Mesendoderm (in vitro differentiated cells): ENCODE results near the gene TTBK2.

Experiments used
- DNase-seq: peaks from one replicate; pipeline ENCODE4 v3.0.0; 2013
- H2AK5ac ChIP-seq: 2 replicates; pipeline ENCODE4 v1.6.1; 2013; ENCODE audit warnings: low read length, inconsistent platforms
- H2BK120ac ChIP-seq: 2 replicates; pipeline ENCODE4 v1.6.1; 2013; ENCODE audit warnings: low read depth, mild to moderate bottlenecking, low read length, moderate library complexity, mixed read lengths
- H2BK15ac ChIP-seq: replicated peaks from 2 replicates; pipeline ENCODE4 v1.6.1; 2013; ENCODE audit warnings: low read depth, mild to moderate bottlenecking, moderate library complexity
- H2BK5ac ChIP-seq: 2 replicates; pipeline ENCODE4 v1.6.1; 2013; ENCODE audit warnings: low read length, inconsistent platforms
- H3K18ac ChIP-seq: 2 replicates; pipeline ENCODE4 v1.6.1; 2013; ENCODE audit warnings: mild to moderate bottlenecking, low read length, mixed read lengths
- H3K23ac ChIP-seq: one replicate; pipeline ENCODE4 v1.6.1; 2013; ENCODE audit warnings: low read length
- H3K27ac ChIP-seq: 2 replicates; pipeline ENCODE4 v1.5.1; 2013; ENCODE audit warnings: low read depth, mild to moderate bottlenecking, inconsistent platforms, low read length, moderate library complexity
- H3K27me3 ChIP-seq: 2 replicates; pipeline ENCODE4 v1.6.1; 2013; ENCODE audit warnings: low read length, control low read depth, mild to moderate bottlenecking, inconsistent platforms; ENCODE audit not compliant: insufficient read depth, poor library complexity
- H3K36me3 ChIP-seq: 2 replicates; pipeline ENCODE4 v1.6.1; 2013; ENCODE audit warnings: low read length, inconsistent platforms; ENCODE audit not compliant: control insufficient read depth, insufficient read depth
- H3K4ac ChIP-seq: one replicate; pipeline ENCODE4 v1.6.1; 2013; ENCODE audit warnings: low read depth, mild to moderate bottlenecking, low read length, moderate library complexity
- H3K4me1 ChIP-seq: 2 replicates; pipeline ENCODE4 v1.6.1; 2013; ENCODE audit warnings: low read depth, low read length, inconsistent platforms; ENCODE audit not compliant: control insufficient read depth
- H3K4me2 ChIP-seq: 2 replicates; pipeline ENCODE4 v1.6.1; 2013; ENCODE audit warnings: low read length
- H3K4me3 ChIP-seq: 2 replicates; pipeline ENCODE4 v1.5.1; 2013; ENCODE audit warnings: mild to moderate bottlenecking, low read length
- H3K56ac ChIP-seq: one replicate; pipeline ENCODE4 v1.6.1; 2013; ENCODE audit warnings: low read length
- H3K79me1 ChIP-seq: 2 replicates; pipeline ENCODE4 v1.6.1; 2013; ENCODE audit warnings: low read length, inconsistent platforms
- H3K79me2 ChIP-seq: 2 replicates; pipeline ENCODE4 v1.6.1; 2013; ENCODE audit warnings: mild to moderate bottlenecking, low read length; ENCODE audit not compliant: control insufficient read depth, insufficient read depth
- H3K9ac ChIP-seq: 2 replicates; pipeline ENCODE4 v1.6.1; 2013; ENCODE audit warnings: low read length, inconsistent platforms
- H4K5ac ChIP-seq: one replicate; pipeline ENCODE4 v1.6.1; 2013; ENCODE audit warnings: low read length
- H4K8ac ChIP-seq: one replicate; pipeline ENCODE4 v1.6.1; 2013; ENCODE audit warnings: low read depth, mild to moderate bottlenecking, control low read depth, low read length, moderate library complexity
- WGBS: extraction: QIAGEN DNeasy Blood & Tissue Kit; methylation state at CpG from one replicate; pipeline ENCODE4 v1.1.7; 2013; ENCODE audit warnings: low lambda C conversion rate, missing lambda C conversion rate; ENCODE audit not compliant: insufficient coverage; ENCODE audit errors: extremely low coverage; 5-methylcytosine and 5-hydroxymethylcytosine counted together

The TTBK2 gene

GRCh38 chr15:42721916-42722315 is 198.7 kb downstream of the TTBK2 start:
- H3K4ac ChIP-seq = no peak overlapping the region
- no peak overlapping the region for H2BK15ac ChIP-seq
- H3K23ac ChIP-seq = no peak overlapping the region
- peaks cover 15% of the 10 kb centered on the region for H3K36me3 ChIP-seq
- no peaks in the 10 kb centered on the region for H3K79me1 ChIP-seq
- H3K27ac ChIP-seq = no peak overlapping the region
- no peak overlapping the region for H3K9ac ChIP-seq
- H3K27me3 ChIP-seq = no peaks in the 10 kb centered on the region
- no CpG with 5 or more reads among the region's 3 CpGs for WGBS
- H3K4me3 ChIP-seq = no peak overlapping the region
- no peaks in the 10 kb centered on the region for H3K4me1 ChIP-seq
- no peak for DNase-seq
- no peak overlapping the region for H4K5ac ChIP-seq
- no peak overlapping the region for H3K56ac ChIP-seq
- no peaks in the 10 kb centered on the region for H3K79me2 ChIP-seq
- no peak overlapping the region for H3K18ac ChIP-seq
- no peak overlapping the region for H2BK120ac ChIP-seq
- H2AK5ac ChIP-seq = no peak overlapping the region
- H4K8ac ChIP-seq = no peak overlapping the region
- H2BK5ac ChIP-seq = no peak overlapping the region
- no peak overlapping the region for H3K4me2 ChIP-seq

- Histone ChIP-seq H3K56ac (no peak overlapping the region), H4K5ac (no peak overlapping the region), H3K27ac (no peak overlapping the region), H3K79me1 (no peaks in the 10 kb centered on the region), H2BK120ac (no peak overlapping the region), H3K9ac (no peak overlapping the region), H3K23ac (no peak overlapping the region), H2BK5ac (no peak overlapping the region), H2BK15ac (no peak overlapping the region), H4K8ac (no peak overlapping the region), H3K18ac (no peak overlapping the region), H3K4ac (no peak overlapping the region), H3K4me3 (no peak overlapping the region), H3K79me2 (no peaks in the 10 kb centered on the region), H3K36me3 (peaks cover 13% of the 10 kb centered on the region), H3K4me2 (no peak overlapping the region), H3K27me3 (no peaks in the 10 kb centered on the region), H3K4me1 (no peaks in the 10 kb centered on the region), H2AK5ac (no peak overlapping the region)
- no peak for DNase-seq
- no CpG with 5 or more reads among the region's 6 CpGs for WGBS
Observed at GRCh38 chr15:42721016-42721415, 199.6 kb downstream of the TTBK2 start.

- no peak overlapping the region for H2BK120ac ChIP-seq
- H3K4ac ChIP-seq = no peak overlapping the region
- no peak overlapping the region for H3K23ac ChIP-seq
- no peak overlapping the region for H3K4me3 ChIP-seq
- no peak for DNase-seq
- no peaks in the 10 kb centered on the region for H3K27me3 ChIP-seq
- H3K4me1 ChIP-seq = no peaks in the 10 kb centered on the region
- H4K5ac ChIP-seq = no peak overlapping the region
- H3K36me3 ChIP-seq = peaks cover 11% of the 10 kb centered on the region
- H2BK5ac ChIP-seq = no peak overlapping the region
- H3K56ac ChIP-seq = no peak overlapping the region
- H4K8ac ChIP-seq = no peak overlapping the region
- H2BK15ac ChIP-seq = no peak overlapping the region
- H3K4me2 ChIP-seq = no peak overlapping the region
- H3K27ac ChIP-seq = no peak overlapping the region
- H3K79me1 ChIP-seq = no peaks in the 10 kb centered on the region
- no CpG with 5 or more reads among the region's 3 CpGs for WGBS
- H2AK5ac ChIP-seq = no peak overlapping the region
- no peak overlapping the region for H3K18ac ChIP-seq
- no peak overlapping the region for H3K9ac ChIP-seq
- H3K79me2 ChIP-seq = no peaks in the 10 kb centered on the region
Observed at GRCh38 chr15:42720071-42720470, 200.5 kb downstream of the TTBK2 start.

GRCh38 chr15:42719043-42719442 is 201.5 kb downstream of the TTBK2 start:
- WGBS = no CpG with 5 or more reads among the region's 6 CpGs
- Histone ChIP-seq H4K5ac (no peak overlapping the region), H3K36me3 (peaks cover 7% of the 10 kb centered on the region), H2AK5ac (no peak overlapping the region), H2BK5ac (no peak overlapping the region), H3K23ac (no peak overlapping the region), H3K79me1 (no peaks in the 10 kb centered on the region), H3K27me3 (no peaks in the 10 kb centered on the region), H3K79me2 (no peaks in the 10 kb centered on the region), H3K18ac (no peak overlapping the region), H3K4me2 (no peak overlapping the region), H3K56ac (no peak overlapping the region), H3K4me1 (no peaks in the 10 kb centered on the region), H2BK120ac (no peak overlapping the region), H3K9ac (no peak overlapping the region), H4K8ac (no peak overlapping the region), H3K4ac (no peak overlapping the region), H3K27ac (no peak overlapping the region), H2BK15ac (no peak overlapping the region), H3K4me3 (no peak overlapping the region)
- DNase-seq = no peak

GRCh38 chr15:42716626-42717025 is 204.0 kb downstream of the TTBK2 start:
- no CpG with 5 or more reads among the region's 2 CpGs for WGBS
- Histone ChIP-seq H3K56ac (no peak overlapping the region), H3K79me2 (no peaks in the 10 kb centered on the region), H3K9ac (no peak overlapping the region), H2BK15ac (no peak overlapping the region), H3K27me3 (no peaks in the 10 kb centered on the region), H3K36me3 (peaks cover 2% of the 10 kb centered on the region), H4K5ac (no peak overlapping the region), H3K4me2 (no peak overlapping the region), H3K4me3 (no peak overlapping the region), H3K4me1 (no peaks in the 10 kb centered on the region), H3K18ac (no peak overlapping the region), H2AK5ac (no peak overlapping the region), H4K8ac (no peak overlapping the region), H3K4ac (no peak overlapping the region), H3K23ac (no peak overlapping the region), H2BK5ac (no peak overlapping the region), H2BK120ac (no peak overlapping the region), H3K79me1 (no peaks in the 10 kb centered on the region), H3K27ac (no peak overlapping the region)
- no peak for DNase-seq

GRCh38 chr15:42716125-42716524 is 204.5 kb downstream of the TTBK2 start:
- H3K4ac ChIP-seq = no peak overlapping the region
- no peaks in the 10 kb centered on the region for H3K79me2 ChIP-seq
- no peaks in the 10 kb centered on the region for H3K27me3 ChIP-seq
- no peak overlapping the region for H3K27ac ChIP-seq
- H4K5ac ChIP-seq = no peak overlapping the region
- no CpG with 5 or more reads among the region's 5 CpGs for WGBS
- H4K8ac ChIP-seq = no peak overlapping the region
- no peak overlapping the region for H3K4me2 ChIP-seq
- H3K9ac ChIP-seq = no peak overlapping the region
- no peak overlapping the region for H3K23ac ChIP-seq
- H3K79me1 ChIP-seq = no peaks in the 10 kb centered on the region
- no peak overlapping the region for H3K4me3 ChIP-seq
- no peak overlapping the region for H2BK15ac ChIP-seq
- H3K18ac ChIP-seq = no peak overlapping the region
- no peak overlapping the region for H2BK5ac ChIP-seq
- no peak overlapping the region for H2AK5ac ChIP-seq
- no peaks in the 10 kb centered on the region for H3K4me1 ChIP-seq
- no peak overlapping the region for H2BK120ac ChIP-seq
- no peak overlapping the region for H3K56ac ChIP-seq
- peaks cover 2% of the 10 kb centered on the region for H3K36me3 ChIP-seq
- DNase-seq = no peak
